K562 (cell line): ENCODE results near the gene U2AF1L4. TPM values are rescaled to one million over a fixed set of nuclear protein-coding genes. Genes with fewer than 3 reads are reported as not detected.

Experiments used
- CEBPZ ChIP-seq: fragments of 150-350 bp; IDR thresholded peaks from 2 replicates; pipeline ENCODE4 v1.6.1; 2014; ENCODE audit warnings: low read depth, mild to moderate bottlenecking, low read length, borderline replicate concordance
- CUX1 ChIP-seq: fragments of 200-800 bp; sonication (Bioruptor generic); IDR thresholded peaks from 2 replicates; pipeline ENCODE4 v1.6.1; 2016; ENCODE audit warnings: missing genetic modification characterization, missing compliant biosample characterization
- GTF3C2 ChIP-seq: IDR thresholded peaks from 3 replicates; pipeline ENCODE4 v1.6.1; 2011; ENCODE audit warnings: borderline replicate concordance, mild to moderate bottlenecking, moderate library complexity; ENCODE audit not compliant: insufficient read length; ENCODE audit errors: extremely low read depth
- L3MBTL2 ChIP-seq: fragments of 450-650 bp; IDR thresholded peaks from 2 replicates; pipeline ENCODE4 v1.6.1; 2016; ENCODE audit warnings: mild to moderate bottlenecking, moderate library complexity
- NBN ChIP-seq: fragments of 450-650 bp; IDR thresholded peaks from 2 replicates; pipeline ENCODE4 v1.6.1; 2016; ENCODE audit warnings: low read depth, mild to moderate bottlenecking
- PHF21A ChIP-seq: fragments of 450-650 bp; IDR thresholded peaks from 2 replicates; pipeline ENCODE4 v1.6.1; 2017; ENCODE audit warnings: low read depth, borderline replicate concordance
- PHF8 ChIP-seq: fragments of 200-600 bp; sonication (generic); IDR thresholded peaks from 2 replicates; pipeline ENCODE4 v1.6.1; 2012; ENCODE audit warnings: mixed run types, mild to moderate bottlenecking, inconsistent platforms, low read length, moderate library complexity, borderline replicate concordance
- TEAD4 ChIP-seq, 2 experiments: sonication (generic) in 1 of 2; formaldehyde crosslinking in 1 of 2; IDR thresholded peaks; 2 replicates each; pipeline versions ENCODE4 v1.6.1 to v1.8.0; 2012 to 2022; ENCODE audit warnings: borderline replicate concordance in 1 of 2, inconsistent platforms in 1 of 2, low read length in 1 of 2, mild to moderate bottlenecking in 1 of 2, missing genetic modification reagents in 1 of 2
- TRIM24 ChIP-seq, 2 experiments: fragments of 450-650 bp; IDR thresholded peaks; 2 replicates each; pipeline ENCODE4 v1.6.1; 2016
- ZHX1 ChIP-seq: fragments of 150-350 bp; conservative IDR thresholded peaks from 2 replicates; pipeline ENCODE4 v1.6.1; 2014; ENCODE audit warnings: low read length
- ZNF263 ChIP-seq: sonication (generic); formaldehyde crosslinking; IDR thresholded peaks from 2 replicates; pipeline ENCODE4 v1.8.0; 2022; ENCODE audit warnings: mild to moderate bottlenecking, missing genetic modification reagents, borderline replicate concordance
- polyA plus RNA-seq, 8 experiments: library from polyadenylated mRNA; depleted of rRNA in 4 of 8; stranded (reverse) in 5 of 8; unstranded in 3 of 8; fragments of >200 nt; fragmentation: Nextera tagmentation in 2 of 8; fragmentation: Illumina TruSeq in 1 of 8; extraction: Ambion mirVana in 2 of 8; extraction: Trizol in 1 of 8; gene quantifications; 2 replicates each; pipeline versions ENCODE4 v1.2.1 to v1.2.3, GENCODE V29; 2011 to 2014; ENCODE audit warnings: inconsistent platforms in 1 of 8, missing spikeins in 1 of 8
- total RNA-seq, 7 experiments: library from RNA; depleted of rRNA in 6 of 7; stranded (reverse); fragments of >200 nt in 6 of 7; fragmentation: Illumina TruSeq in 2 of 7; extraction: Trizol in 2 of 7; gene quantifications; 2 replicates each; pipeline versions ENCODE4 v1.2.1 to v1.2.3, GENCODE V29; 2011 to 2021; ENCODE audit warnings: low replicate concordance in 1 of 7

Gene U2AF1L4
- total and polyA plus RNA-seq, 9 of the 15 experiments (the other 6 are each of a cell fraction or from before 2014, with no cell fraction given) = 8.4 to 19.5 (median 12.6) TPM

GRCh38 chr19:35702223-35703012 is 42.8 kb downstream of the U2AF1L4 start (continued):
- TF ChIP-seq CUX1 (CRISPR knock-in tag) (no peak), PHF21A (peak; percentile 8; the same call in 1 of the 2 replicates), ZHX1 (no peak), CEBPZ (peak; percentile 95), NBN (no peak), TRIM24 (IDR thresholded peaks at IDR 0.05) (no peak), L3MBTL2 (peak; percentile 51; the same call in 1 of the 2 replicates), TEAD4 (IDR thresholded peaks at IDR 0.05; ENCODE audit: low read length) (no peak), TEAD4 (CRISPR knock-in tag; IDR thresholded peaks at IDR 0.05; ENCODE audit: borderline replicate concordance) (no peak), ZNF263 (peak; percentile 33; the same call in 1 of the 2 replicates), GTF3C2 (peak; percentile 27), PHF8 (peak; percentile 41; the same call in 1 of the 2 replicates)
